ENCODE data around the gene PPM1H.
A peak's percentile ranks its signal among the peaks of the same experiment; 100 is the strongest.
"Not testable (repeated sequence)": the region's sequence is repeated elsewhere in the genome, so short reads cannot be mapped to it uniquely, and the experiment has no call there.

Gene PPM1H

GRCh38 chr12:62943779-62944395 is 8.9 kb upstream of the PPM1H start:
- no peak for DNase-seq

- not testable (repeated sequence) for DNase-seq
Observed at GRCh38 chr12:62942316-62942715, 7.4 kb upstream of the PPM1H start.

GRCh38 chr12:62934239-62934798 is 631 bp downstream of the PPM1H start:
- peak in 1 of 2 donors; percentile 6 for DNase-seq

GRCh38 chr12:62933602-62934238 is 1.2 kb downstream of the PPM1H start:
- no peak for DNase-seq

GRCh38 chr12:62933220-62933601 is 1.7 kb downstream of the PPM1H start:
- DNase-seq, result no peak

GRCh38 chr12:62931477-62931876 is 3.5 kb downstream of the PPM1H start:
- DNase-seq, result no peak

- no peak for DNase-seq
Observed at GRCh38 chr12:62930546-62931425, 4.2 kb downstream of the PPM1H start.

GRCh38 chr12:62928632-62929031 is 6.3 kb downstream of the PPM1H start:
- no peak for DNase-seq

- DNase-seq, result no peak
Observed at GRCh38 chr12:62925680-62926079, 9.3 kb downstream of the PPM1H start.

GRCh38 chr12:62924084-62924483 is 10.9 kb downstream of the PPM1H start:
- no peak for DNase-seq

GRCh38 chr12:62922539-62922938 is 12.4 kb downstream of the PPM1H start:
- DNase-seq, result no peak

GRCh38 chr12:62919838-62920237 is 15.1 kb downstream of the PPM1H start:
- DNase-seq, result no peak

- DNase-seq, result no peak
Observed at GRCh38 chr12:62917926-62918325, 17.0 kb downstream of the PPM1H start.

- no peak for DNase-seq
Observed at GRCh38 chr12:62916632-62917425, 18.1 kb downstream of the PPM1H start.

- DNase-seq, result no peak
Observed at GRCh38 chr12:62915204-62915529, 19.8 kb downstream of the PPM1H start.

- no peak for DNase-seq
Observed at GRCh38 chr12:62914443-62915203, 20.3 kb downstream of the PPM1H start.

GRCh38 chr12:62913380-62913779 is 21.6 kb downstream of the PPM1H start:
- no peak for DNase-seq

GRCh38 chr12:62912644-62913043 is 22.3 kb downstream of the PPM1H start:
- no peak for DNase-seq

- DNase-seq, result no peak
Observed at GRCh38 chr12:62911286-62911685, 23.7 kb downstream of the PPM1H start.

GRCh38 chr12:62910549-62911169 is 24.3 kb downstream of the PPM1H start:
- no peak for DNase-seq

GRCh38 chr12:62909340-62909739 is 25.6 kb downstream of the PPM1H start:
- no peak for DNase-seq

GRCh38 chr12:62908674-62909073 is 26.3 kb downstream of the PPM1H start:
- no peak for DNase-seq

All from stimulated activated CD4-positive, alpha-beta T cell treated with anti-CD3 and anti-CD28 coated beads, Interleukin-2, amount 100 ng/mL, for 48 hours (primary cell).